NB4 (cell line): ENCODE data around the gene CFAP299.

Experiments
- DNase-seq: peaks from one replicate; pipeline ENCODE4 v3.0.0; 2010; ENCODE audit warnings: low read depth
- H3K4me3 ChIP-seq: one replicate; pipeline ENCODE4 v1.5.1; 2011; ENCODE audit warnings: mild to moderate bottlenecking, low read depth, low read length, moderate library complexity
- CTCF ChIP-seq: IDR thresholded peaks from one replicate; pipeline ENCODE4 v1.5.1; 2012; ENCODE audit warnings: low read depth, low read length
- MAX ChIP-seq: IDR thresholded peaks from 2 replicates; pipeline ENCODE4 v1.6.1; 2011; ENCODE audit warnings: low read depth, low read length
- MYC ChIP-seq: IDR thresholded peaks from 2 replicates; pipeline ENCODE4 v1.6.1; 2011; ENCODE audit warnings: low read depth, low read length
- POLR2A ChIP-seq: IDR thresholded peaks from 2 replicates; pipeline ENCODE4 v1.6.1; 2011; ENCODE audit warnings: mild to moderate bottlenecking; ENCODE audit not compliant: insufficient read length; ENCODE audit errors: extremely low read depth

CFAP299 gene

GRCh38 chr4:80492761-80493160 is 157.2 kb downstream of the CFAP299 start:
- no peak for DNase-seq
- TF ChIP-seq MAX = no peak
- no peak for TF ChIP-seq MYC
- TF ChIP-seq CTCF = no peak
- TF ChIP-seq POLR2A = no peak
- no peak overlapping the region for H3K4me3 ChIP-seq

GRCh38 chr4:80495865-80496264 is 160.3 kb downstream of the CFAP299 start:
- no peak overlapping the region for H3K4me3 ChIP-seq
- DNase-seq = no peak
- TF ChIP-seq MYC (no peak), MAX (no peak), CTCF (no peak), POLR2A (no peak)

- no peak overlapping the region for H3K4me3 ChIP-seq
- DNase-seq = no peak
- no peak for TF ChIP-seq MAX
- TF ChIP-seq CTCF = no peak
- TF ChIP-seq MYC = no peak
- no peak for TF ChIP-seq POLR2A
These were observed 163.2 kb downstream of the CFAP299 start for GRCh38 chr4:80498725-80499124.

DNA sequence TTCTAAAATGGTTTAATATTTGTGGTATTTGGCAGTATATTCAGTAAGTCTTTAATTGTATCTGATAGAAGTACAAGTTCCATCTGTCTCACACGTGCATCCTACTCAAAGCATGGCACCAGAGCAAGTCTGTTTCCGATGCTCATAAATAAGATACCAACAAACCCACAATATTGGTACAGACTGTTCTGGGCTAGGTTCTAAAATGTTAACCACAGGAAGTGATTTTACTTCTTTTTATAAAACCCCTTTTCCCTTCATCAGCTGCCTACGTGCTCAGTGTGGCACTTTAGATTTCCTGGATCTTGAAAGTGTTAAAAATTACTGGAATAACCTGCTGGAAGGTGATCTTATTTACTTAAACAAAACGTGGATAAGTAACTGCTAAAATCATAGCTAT is 165.1 kb downstream of the CFAP299 start:
- TF ChIP-seq POLR2A = no peak
- TF ChIP-seq MYC = no peak
- TF ChIP-seq MAX = no peak
- no peak for TF ChIP-seq CTCF
- no peak overlapping the region for H3K4me3 ChIP-seq
- DNase-seq = no peak

DNA sequence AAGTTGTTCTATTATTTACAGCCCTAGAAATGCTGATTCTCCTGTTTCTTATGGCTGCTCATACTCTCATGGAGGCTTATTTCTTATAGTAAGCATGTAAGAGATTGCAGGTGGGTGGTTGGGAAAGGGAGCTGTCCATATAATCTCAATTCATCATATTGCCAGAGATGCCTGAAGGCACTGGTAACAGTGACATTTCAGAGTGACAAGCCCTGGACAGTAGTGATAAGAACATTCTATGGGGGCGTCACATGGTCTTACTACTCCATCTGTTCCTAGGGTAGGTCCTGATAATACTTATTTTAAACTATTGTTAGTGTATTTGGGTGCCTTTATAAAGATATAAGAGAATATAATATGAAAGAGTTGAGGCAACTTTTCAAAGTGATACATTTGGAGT is 171.5 kb downstream of the CFAP299 start:
- no peak overlapping the region for H3K4me3 ChIP-seq
- no peak for DNase-seq
- TF ChIP-seq CTCF = no peak
- TF ChIP-seq MAX = no peak
- no peak for TF ChIP-seq POLR2A

GRCh38 chr4:80507507-80507906 is 172.0 kb downstream of the CFAP299 start:
- TF ChIP-seq MAX (0 out of 2 replicates have a peak, but pooled peaks have one; percentile 6), CTCF (no peak), POLR2A (no peak), MYC (no peak)
- DNase-seq = no peak
- no peak overlapping the region for H3K4me3 ChIP-seq
